Mammary epithelial cell (primary cell): ENCODE data around the gene FBXO36.

Experiments used
- EZH2 ChIP-seq: IDR thresholded peaks from 2 replicates; pipeline ENCODE4 v1.6.1; 2012; ENCODE audit warnings: low read length, inconsistent platforms, borderline replicate concordance
- TF ChIP-seq, protein P1 (sequence below), 2 donors: IDR thresholded peaks in 1 of 2; conservative IDR thresholded peaks in 1 of 2; 2 replicates each; pipeline ENCODE4 v1.5.1; 2011 to 2012; ENCODE audit warnings: inconsistent platforms in 2 of 2, low read length in 2 of 2, mild to moderate bottlenecking in 2 of 2, control low read depth in 1 of 2, low read depth in 1 of 2; ENCODE audit not compliant: insufficient read depth in 1 of 2; ENCODE audit errors: extremely low read depth in 1 of 2

DNA sequence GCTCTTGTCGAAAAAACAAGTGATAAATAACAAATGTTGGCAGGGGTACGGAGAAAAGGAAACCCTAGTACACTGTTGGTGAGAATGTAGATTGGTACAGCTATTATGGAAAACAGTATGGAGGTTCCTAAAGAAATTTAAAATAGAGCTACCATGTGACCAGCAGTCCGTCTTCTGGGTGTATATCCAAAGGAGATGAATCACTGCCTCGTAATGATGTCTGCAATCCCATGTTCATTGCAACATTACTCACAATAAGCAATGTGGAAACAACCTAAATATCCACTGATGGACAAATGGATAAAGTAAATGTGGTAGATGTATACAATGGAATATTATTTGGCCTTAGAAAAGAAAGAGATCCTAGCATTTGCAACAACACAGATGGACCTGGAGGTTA is 95.8 kb downstream of the FBXO36 start:
- TF ChIP-seq, protein P1, sequence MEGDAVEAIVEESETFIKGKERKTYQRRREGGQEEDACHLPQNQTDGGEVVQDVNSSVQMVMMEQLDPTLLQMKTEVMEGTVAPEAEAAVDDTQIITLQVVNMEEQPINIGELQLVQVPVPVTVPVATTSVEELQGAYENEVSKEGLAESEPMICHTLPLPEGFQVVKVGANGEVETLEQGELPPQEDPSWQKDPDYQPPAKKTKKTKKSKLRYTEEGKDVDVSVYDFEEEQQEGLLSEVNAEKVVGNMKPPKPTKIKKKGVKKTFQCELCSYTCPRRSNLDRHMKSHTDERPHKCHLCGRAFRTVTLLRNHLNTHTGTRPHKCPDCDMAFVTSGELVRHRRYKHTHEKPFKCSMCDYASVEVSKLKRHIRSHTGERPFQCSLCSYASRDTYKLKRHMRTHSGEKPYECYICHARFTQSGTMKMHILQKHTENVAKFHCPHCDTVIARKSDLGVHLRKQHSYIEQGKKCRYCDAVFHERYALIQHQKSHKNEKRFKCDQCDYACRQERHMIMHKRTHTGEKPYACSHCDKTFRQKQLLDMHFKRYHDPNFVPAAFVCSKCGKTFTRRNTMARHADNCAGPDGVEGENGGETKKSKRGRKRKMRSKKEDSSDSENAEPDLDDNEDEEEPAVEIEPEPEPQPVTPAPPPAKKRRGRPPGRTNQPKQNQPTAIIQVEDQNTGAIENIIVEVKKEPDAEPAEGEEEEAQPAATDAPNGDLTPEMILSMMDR (conservative IDR thresholded peaks at IDR 0.05 in 1 of 2, IDR thresholded peaks at IDR 0.05 in 1 of 2; ENCODE audit: extremely low read depth in 1 of 2, insufficient read depth in 1 of 2, low read depth in 1 of 2, low read length in 2 of 2), result no peak
- no peak for TF ChIP-seq EZH2
